Heart left ventricle (tissue), 16 donors: Measurements from ENCODE around the gene CYB5D1. TPM values are rescaled to one million over a fixed set of nuclear protein-coding genes. Genes with fewer than 3 reads are reported as not detected.

Experiments
- ATAC-seq, 4 donors: fragments of 200-7000 bp; cut with Tn5 transposase; one replicate each; pipeline ENCODE4 v1.9.1; 2020 to 2022; ENCODE audit warnings: moderate library complexity in 4 of 4, mild to moderate bottlenecking in 3 of 4, moderate number of reproducible peaks in 1 of 4
- DNase-seq, 5 donors: peaks; one replicate each; pipeline ENCODE4 v3.0.0-alpha.2; 2020
- H3K27ac ChIP-seq, 12 donors: fragments of 200-600 bp; sonication (generic) in 4 of 12; one replicate each; pipeline versions ENCODE4 v1.5.0 to v1.8.0; 2016 to 2022; ENCODE audit warnings: mild to moderate bottlenecking in 2 of 12
- H3K27me3 ChIP-seq, 9 donors: fragments of 200-600 bp; sonication (generic) in 2 of 9; one replicate each; pipeline versions ENCODE4 v1.5.1 to v1.8.0; 2016 to 2022; ENCODE audit warnings: mild to moderate bottlenecking in 3 of 9
- H3K36me3 ChIP-seq, 9 donors: fragments of 200-600 bp; sonication (generic) in 2 of 9; one replicate each; pipeline versions ENCODE4 v1.5.0 to v1.8.0; 2018 to 2022; ENCODE audit warnings: mild to moderate bottlenecking in 2 of 9
- H3K4me1 ChIP-seq, 12 donors: fragments of 200-600 bp; sonication (generic) in 4 of 12; one replicate each; pipeline versions ENCODE4 v1.5.0 to v1.8.0; 2016 to 2022; ENCODE audit warnings: mild to moderate bottlenecking in 3 of 12
- H3K4me3 ChIP-seq, 12 donors: fragments of 200-600 bp; sonication (generic) in 4 of 12; one replicate each; pipeline versions ENCODE4 v1.5.0 to v1.8.0; 2017 to 2022; ENCODE audit warnings: mild to moderate bottlenecking in 9 of 12, moderate library complexity in 4 of 12
- H3K9me3 ChIP-seq, 12 donors: fragments of 200-600 bp; sonication (generic) in 4 of 12; one replicate each; pipeline versions ENCODE4 v1.5.0 to v1.8.0; 2016 to 2022; ENCODE audit warnings: mild to moderate bottlenecking in 1 of 12
- POLR2A ChIP-seq, 2 donors: fragments of 450-650 bp; IDR thresholded peaks; one replicate each; pipeline ENCODE4 v1.6.1; 2017; ENCODE audit warnings: antibody characterized with exemption in 2 of 2, mild to moderate bottlenecking in 2 of 2, moderate library complexity in 2 of 2
- WGBS, 4 donors: extraction: QIAGEN DNeasy Blood & Tissue Kit in 2 of 4; methylation state at CpG; one replicate each; pipeline versions ENCODE4 v1.1.5 to v1.1.7; 2013 to 2018; 5-methylcytosine and 5-hydroxymethylcytosine counted together
- intact Hi-C, 10 donors: fragments of 100-400 bp; cut with DNase I; formaldehyde crosslinking; loops; one replicate each; pipeline versions ENCODE4 v1.11.1 to v1.14.2; 2022
- polyA plus RNA-seq, 2 donors: library from polyadenylated mRNA; stranded (reverse); fragments of 200-250 nt; gene quantifications; one replicate each; pipeline ENCODE4 v1.2.3, GENCODE V29; 2013
- total RNA-seq, 9 donors: library from RNA; depleted of rRNA in 2 of 9; stranded (reverse); fragments of >200 nt in 2 of 9; fragmentation: NEBNext Ultra II Directional in 3 of 9; extraction: Animal tissue kit (Norgen Biotek cat#: 25700) in 3 of 9; gene quantifications; one replicate each; pipeline versions ENCODE4 v1.1.0 to v1.2.4, GENCODE V29; 2016 to 2023
- TF ChIP-seq, protein P1 (sequence below), 12 donors: fragments of 200-600 bp; sonication (generic) in 4 of 12; IDR thresholded peaks; one replicate each; pipeline versions ENCODE4 v1.5.0 to v1.8.0; 2018 to 2022; ENCODE audit warnings: antibody characterized with exemption in 12 of 12, mild to moderate bottlenecking in 5 of 12
- donor health status: ischemic (EF 13 %, LVEDD 7.1; RV severe dilation, severe dysfunction).
- donor health status: healthy with polysubstance abuse.
- donor health status: DM: no; HTN: yes; CAD: no.
- donor health status: DM: no; HTN: no; CAD: no.
- donor health status: ischemic (EF 25% LVEDD 6.9; RV normal size, moderate dysfunction).
- donor health status: ischemic (EF 25% LVEDD 5.7; RV mildly dilated, moderate dysfunction).
- donor health status: healthy.
- donor health status: DM: yes; HTN: yes; CAD: no.
- donor health status: ischemic (EF 35%, LVEDD 5.7; RV mildly dilated, moderate dysfunction).
- donor health status: nonischemic (EF 11% LVEDD 7.7; RV severe dilation, severe dysfunction).
- donor health status: DM: yes; HTN: yes; CAD: no.
- donor health status: PGD.
- donor health status: ischemic (EF 29% LVEDD 5.4; RV normal size, mild dysfunction).
- donor health status: nonischemic (EF 23%, LVEDD 6.1; RV moderate dilation, normal function).

The CYB5D1 gene
- total and polyA plus RNA-seq, 11 donors, result 9.3 to 20.4 (median 15.5) TPM

DNA sequence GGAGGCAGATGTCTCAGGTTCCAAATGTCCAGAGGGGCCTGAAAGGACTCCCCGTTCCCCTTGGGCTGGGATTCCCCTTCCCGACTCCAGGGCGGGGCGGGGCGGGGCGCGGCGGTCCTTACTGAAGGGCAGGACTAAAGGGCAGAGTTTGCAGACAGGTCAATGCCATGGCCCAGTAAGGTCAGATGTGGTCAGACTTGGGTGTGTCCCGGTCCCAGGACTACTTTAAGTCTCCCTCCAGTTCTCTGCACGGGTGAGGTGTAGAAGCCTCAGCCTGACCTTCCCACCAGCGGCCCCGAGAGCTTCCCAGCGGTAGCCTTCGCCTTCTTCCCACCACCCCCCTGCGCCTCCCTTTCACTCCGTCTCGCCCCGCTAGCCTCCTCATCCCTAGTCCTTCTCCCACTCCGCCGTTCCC, 23.3 kb upstream of the CYB5D1 start:
- WGBS, 4 donors, result 0 to 1% (median 0%) methylated on average over 17 to 20 of the region's 20 CpGs
- H3K36me3 ChIP-seq, result no peaks in the 10 kb centered on the region
- H3K4me3 ChIP-seq, result peak overlapping the region; percentile 59 to 99 (median 80)
- no peaks in the 10 kb centered on the region for H3K27me3 ChIP-seq
- TF ChIP-seq, protein P1, sequence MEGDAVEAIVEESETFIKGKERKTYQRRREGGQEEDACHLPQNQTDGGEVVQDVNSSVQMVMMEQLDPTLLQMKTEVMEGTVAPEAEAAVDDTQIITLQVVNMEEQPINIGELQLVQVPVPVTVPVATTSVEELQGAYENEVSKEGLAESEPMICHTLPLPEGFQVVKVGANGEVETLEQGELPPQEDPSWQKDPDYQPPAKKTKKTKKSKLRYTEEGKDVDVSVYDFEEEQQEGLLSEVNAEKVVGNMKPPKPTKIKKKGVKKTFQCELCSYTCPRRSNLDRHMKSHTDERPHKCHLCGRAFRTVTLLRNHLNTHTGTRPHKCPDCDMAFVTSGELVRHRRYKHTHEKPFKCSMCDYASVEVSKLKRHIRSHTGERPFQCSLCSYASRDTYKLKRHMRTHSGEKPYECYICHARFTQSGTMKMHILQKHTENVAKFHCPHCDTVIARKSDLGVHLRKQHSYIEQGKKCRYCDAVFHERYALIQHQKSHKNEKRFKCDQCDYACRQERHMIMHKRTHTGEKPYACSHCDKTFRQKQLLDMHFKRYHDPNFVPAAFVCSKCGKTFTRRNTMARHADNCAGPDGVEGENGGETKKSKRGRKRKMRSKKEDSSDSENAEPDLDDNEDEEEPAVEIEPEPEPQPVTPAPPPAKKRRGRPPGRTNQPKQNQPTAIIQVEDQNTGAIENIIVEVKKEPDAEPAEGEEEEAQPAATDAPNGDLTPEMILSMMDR (IDR thresholded peaks at IDR 0.05), result no peak
- no peak for TF ChIP-seq POLR2A (IDR thresholded peaks at IDR 0.05)
- peak overlapping the region; percentile 86 to 100 (median 98) for H3K27ac ChIP-seq
- intact Hi-C loops, result loop anchor here in 7 of 10 donors (1.0 to 2.0 kb wide), 6 partner anchors 8 to 52 kb away; partner anchors contain the start of gene NAA38 (in 2 of the 7)
- peak; percentile 5 to 36 (median 12) for ATAC-seq
- H3K9me3 ChIP-seq, result no peaks in the 10 kb centered on the region
- peak; percentile 69 to 81 (median 76) for DNase-seq
- peaks cover 0 to 49% (median 29%) of the 10 kb centered on the region in 12 donors for H3K4me1 ChIP-seq

DNA sequence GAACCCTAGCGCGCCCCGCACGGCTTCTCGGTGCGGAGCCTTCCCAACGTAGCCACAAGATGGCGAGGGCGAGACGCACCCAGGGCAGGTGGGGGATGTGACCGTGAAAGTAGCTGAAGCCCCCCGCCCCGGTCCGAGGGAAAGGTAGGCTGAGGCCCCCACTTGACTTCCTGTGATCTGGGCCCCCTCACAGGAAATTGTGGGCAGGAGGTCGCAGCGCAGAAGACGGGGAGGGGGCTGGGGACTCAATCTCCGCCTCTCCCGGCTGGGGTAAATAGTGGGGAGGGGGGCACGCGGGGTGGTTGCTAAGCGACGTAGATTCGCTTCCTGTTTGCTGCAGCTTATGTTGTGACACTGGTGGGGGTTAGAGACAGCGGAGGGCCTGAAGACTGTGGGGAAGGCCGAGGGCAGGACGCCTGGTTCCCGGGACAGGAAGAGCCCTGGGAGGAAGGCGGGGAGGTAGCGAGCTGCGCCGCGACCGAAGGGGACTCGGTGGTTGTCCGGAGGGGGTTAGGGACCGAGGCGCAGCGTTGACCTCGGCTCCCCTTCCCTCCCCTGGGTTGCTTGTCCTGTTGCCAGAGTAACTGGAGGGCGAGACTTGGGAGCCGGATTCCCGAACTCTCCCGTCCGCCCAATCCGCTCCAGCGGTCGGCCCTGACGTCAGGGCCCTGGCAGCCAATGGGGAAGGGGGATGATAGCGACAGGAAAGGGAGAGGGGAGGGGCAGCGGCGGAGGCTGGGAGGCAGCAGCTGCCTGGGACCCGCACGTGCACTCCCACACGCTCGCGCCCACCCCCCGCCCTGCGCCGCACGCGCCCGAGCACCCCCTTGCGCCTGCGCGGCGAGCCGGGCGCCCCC, 22.6 kb upstream of the CYB5D1 start:
- intact Hi-C loops, result loop anchor here in 7 of 10 donors (1.0 to 5.0 kb wide), 9 partner anchors 7 to 302 kb away; partner anchors contain the start of genes NAA38 (in 3 of the 7), TP53 (in 1 of the 7) and WRAP53 (in 1 of the 7)
- ATAC-seq (peak; percentile 79 to 84 (median 82)), DNase-seq (peak; percentile 98 to 99 (median 99))
- Histone ChIP-seq H3K9me3 (no peaks in the 10 kb centered on the region), H3K36me3 (peaks cover 0 to 5% (median 0%) of the 10 kb centered on the region in 9 donors), H3K4me1 (peaks cover 0 to 56% (median 35%) of the 10 kb centered on the region in 12 donors), H3K27ac (peak overlapping the region; percentile 86 to 100 (median 98)), H3K4me3 (peak overlapping the region; percentile 59 to 99 (median 80)), H3K27me3 (no peaks in the 10 kb centered on the region)
- TF ChIP-seq POLR2A (IDR thresholded peaks at IDR 0.05), result peak; percentile 31 to 71
- TF ChIP-seq, protein P1 (IDR thresholded peaks at IDR 0.05), result peak; percentile 56 to 94 (median 80)
- 0 to 2% (median 1%) methylated on average over 40 to 69 of the region's 69 CpGs for WGBS, 4 donors

DNA sequence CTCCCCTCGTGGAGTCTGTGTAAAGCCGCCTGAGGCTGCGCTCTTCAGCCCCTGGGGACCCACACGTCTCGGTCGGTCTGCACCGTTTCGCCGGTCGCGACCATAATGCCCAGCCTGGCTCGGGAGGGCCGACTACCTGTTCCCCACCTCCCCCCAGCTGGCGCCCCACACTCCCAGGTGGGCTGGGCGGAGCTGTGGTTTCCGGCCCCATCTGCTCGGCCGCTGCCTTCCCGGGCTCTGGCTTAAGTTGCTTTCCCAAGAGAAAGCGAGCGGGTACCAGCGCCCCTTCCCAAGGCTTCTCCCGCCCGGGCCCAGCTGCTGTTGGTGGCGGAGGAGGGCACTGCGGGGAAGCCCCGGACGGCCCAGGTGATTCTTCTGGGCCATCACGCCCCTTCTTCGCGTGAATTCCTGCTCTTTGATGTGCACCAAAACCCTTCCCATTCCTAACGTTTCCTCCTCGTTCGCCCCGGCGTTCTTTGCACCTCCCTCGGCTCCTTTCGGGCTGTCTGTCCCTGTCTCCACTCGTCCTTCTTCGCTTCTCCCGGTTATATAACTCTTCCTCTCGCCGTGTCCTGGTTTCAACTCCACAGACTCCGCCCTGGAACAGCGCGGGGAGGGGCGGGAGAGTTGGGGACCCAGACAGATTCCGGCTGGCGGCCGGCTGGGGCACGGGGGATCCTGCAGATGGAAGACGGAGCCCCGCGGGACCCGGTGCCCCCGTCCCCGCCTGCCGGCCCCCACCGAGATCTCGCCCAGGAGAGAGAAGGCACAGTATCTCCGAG, 21.8 kb upstream of the CYB5D1 start:
- peaks cover 0 to 12% (median 4%) of the 10 kb centered on the region in 9 donors for H3K36me3 ChIP-seq
- H3K4me3 ChIP-seq, result peak overlapping the region; percentile 59 to 99 (median 80)
- H3K4me1 ChIP-seq, result peaks cover 3 to 64% (median 41%) of the 10 kb centered on the region in 12 donors
- ATAC-seq, result peak; percentile 11 to 53 (median 44)
- no peaks in the 10 kb centered on the region for H3K27me3 ChIP-seq
- DNase-seq, result peak; percentile 85 to 88 (median 87)
- peak overlapping the region; percentile 86 to 100 (median 98) for H3K27ac ChIP-seq
- WGBS, 4 donors, result 0 to 1% (median 0%) methylated on average over 34 to 61 of the region's 61 CpGs
- intact Hi-C loops, result loop anchor here in 7 of 10 donors (1.0 to 5.0 kb wide), 6 partner anchors 15 to 301 kb away; partner anchors contain the start of genes NAA38 (in 4 of the 7), TP53 (in 1 of the 7) and WRAP53 (in 1 of the 7)
- peak; percentile 24 to 33 for TF ChIP-seq POLR2A (IDR thresholded peaks at IDR 0.05)
- TF ChIP-seq, protein P1 (IDR thresholded peaks at IDR 0.05), result no peak
- H3K9me3 ChIP-seq, result no peaks in the 10 kb centered on the region
